ENCODE measurements around the gene PARP16.

The PARP16 gene

GRCh38 chr15:65312400-65312916 is 25.8 kb upstream of the PARP16 start:
- in situ Hi-C loops (cut with MboI; ENCODE audit: low pct_unique_long_range_greater_than_20kb, low sequenced_read_pairs, unreplicated experiment), result no loop called here
- TF ChIP-seq CTCF (IDR thresholded peaks at IDR 0.05; ENCODE audit: extremely low read depth, insufficient read depth, missing control alignments), result no peak
- DNase-seq (ENCODE audit: low spot score), result no peak

DNA sequence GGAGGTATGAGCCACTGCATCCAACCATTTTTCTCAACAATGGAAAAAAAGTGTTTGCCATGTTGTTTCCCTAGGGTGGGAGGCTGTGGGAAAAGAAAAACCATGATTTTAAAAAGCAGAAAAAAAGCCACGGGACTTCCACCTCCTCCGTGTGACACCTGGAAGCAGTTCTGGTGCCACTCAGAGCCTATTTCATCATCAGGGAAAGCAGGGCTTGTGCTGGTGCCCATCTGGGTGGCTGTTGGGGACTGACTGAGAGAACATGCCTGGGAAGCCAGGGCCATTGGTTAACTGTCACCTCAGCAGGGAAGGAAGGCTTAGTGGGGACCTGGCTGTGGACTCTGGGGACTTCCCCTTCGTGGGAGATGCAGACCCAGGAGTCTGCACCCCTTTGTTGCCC is 25.1 kb upstream of the PARP16 start:
- TF ChIP-seq CTCF (IDR thresholded peaks at IDR 0.05; ENCODE audit: extremely low read depth, insufficient read depth, missing control alignments), result no peak
- in situ Hi-C loops (cut with MboI; ENCODE audit: low pct_unique_long_range_greater_than_20kb, low sequenced_read_pairs, unreplicated experiment), result no loop called here
- DNase-seq (ENCODE audit: low spot score), result no peak

- no peak for TF ChIP-seq CTCF (IDR thresholded peaks at IDR 0.05; ENCODE audit: extremely low read depth, insufficient read depth, missing control alignments)
- DNase-seq (ENCODE audit: low spot score), result no peak
- in situ Hi-C loops (cut with MboI; ENCODE audit: low pct_unique_long_range_greater_than_20kb, low sequenced_read_pairs, unreplicated experiment), result no loop called here
Measured at GRCh38 chr15:65310431-65311137, 23.9 kb upstream of the PARP16 start.

DNA sequence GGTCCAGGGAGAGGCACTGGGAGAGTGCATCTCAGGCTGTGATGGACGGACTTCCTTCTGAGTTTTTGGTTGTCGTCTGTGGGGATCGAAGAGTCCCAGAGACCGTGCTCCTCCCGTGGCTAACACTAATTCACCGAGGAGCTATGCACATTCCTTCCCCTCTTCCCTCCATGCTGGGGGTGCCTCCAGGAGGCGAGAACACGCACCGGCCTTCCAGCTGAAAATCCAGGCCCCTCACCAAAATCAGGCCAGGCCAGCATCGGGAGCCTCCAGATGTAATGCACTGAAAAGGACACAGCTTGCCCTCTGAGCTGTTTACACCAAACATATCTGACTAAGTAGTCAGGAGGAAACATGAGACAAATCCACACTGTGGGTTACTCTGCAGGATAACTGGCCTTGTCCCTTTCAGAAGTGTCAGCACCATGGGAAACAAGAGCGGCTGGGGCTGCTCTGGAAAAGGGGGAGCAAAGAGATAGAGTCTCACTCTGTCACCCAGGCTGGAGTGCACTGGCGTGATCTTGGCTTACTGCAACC is 23.3 kb upstream of the PARP16 start:
- in situ Hi-C loops (cut with MboI; ENCODE audit: low pct_unique_long_range_greater_than_20kb, low sequenced_read_pairs, unreplicated experiment), result no loop called here
- no peak for TF ChIP-seq CTCF (IDR thresholded peaks at IDR 0.05; ENCODE audit: extremely low read depth, insufficient read depth, missing control alignments)
- no peak for DNase-seq (ENCODE audit: low spot score)

DNA sequence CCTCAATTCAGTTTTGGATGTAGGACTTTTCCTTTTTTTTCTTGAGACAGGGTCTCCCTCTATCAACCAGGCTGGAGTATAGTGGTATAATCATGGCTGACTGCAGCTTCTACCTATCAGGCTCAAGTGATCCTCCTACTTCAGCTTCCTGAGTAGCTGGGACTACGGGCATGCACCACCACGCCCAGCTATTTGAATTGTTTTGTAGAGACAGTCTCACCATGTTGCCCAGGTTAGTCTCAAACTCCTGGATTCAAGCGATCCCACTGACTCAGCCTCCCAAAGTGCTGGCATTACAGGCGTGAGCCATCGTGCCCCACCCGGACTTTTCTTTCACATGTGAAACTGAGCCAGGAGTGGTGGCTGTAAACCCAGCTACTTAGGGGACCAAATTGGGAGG is 21.3 kb upstream of the PARP16 start:
- in situ Hi-C loops (cut with MboI; ENCODE audit: low pct_unique_long_range_greater_than_20kb, low sequenced_read_pairs, unreplicated experiment), result no loop called here
- DNase-seq (ENCODE audit: low spot score), result no peak
- no peak for TF ChIP-seq CTCF (IDR thresholded peaks at IDR 0.05; ENCODE audit: extremely low read depth, insufficient read depth, missing control alignments)

DNA sequence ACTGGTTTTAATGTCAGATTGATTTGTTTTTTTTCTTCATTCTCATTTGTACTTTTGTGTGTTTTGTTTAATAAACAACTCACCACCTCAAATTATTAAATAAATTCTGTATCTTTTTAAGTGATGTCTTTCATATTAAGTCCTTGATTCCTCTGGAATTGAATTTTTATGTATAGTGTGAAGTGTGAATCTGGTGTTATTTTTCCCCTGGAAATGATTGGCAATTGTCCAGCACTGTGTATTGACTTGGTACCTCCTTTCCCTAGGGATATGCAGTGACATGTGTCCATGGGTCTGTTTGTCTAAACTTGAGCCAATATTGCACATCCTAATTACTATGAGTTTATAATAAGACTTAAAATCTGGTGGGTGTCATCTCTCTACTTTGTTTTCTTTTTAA is 19.9 kb upstream of the PARP16 start:
- in situ Hi-C loops (cut with MboI; ENCODE audit: low pct_unique_long_range_greater_than_20kb, low sequenced_read_pairs, unreplicated experiment), result no loop called here
- no peak for TF ChIP-seq CTCF (IDR thresholded peaks at IDR 0.05; ENCODE audit: extremely low read depth, insufficient read depth, missing control alignments)
- no peak for DNase-seq (ENCODE audit: low spot score)
